Prostate gland (tissue), 2 donors: ENCODE results near the gene ACTL8. TPM values are rescaled to one million over a fixed set of nuclear protein-coding genes. Genes with fewer than 3 reads are reported as not detected.

Experiments
- DNase-seq: peaks from one replicate; pipeline ENCODE4 v3.0.0-alpha.2; 2019; ENCODE audit warnings: low spot score
- H3K27ac ChIP-seq, 2 donors: fragments of 200-600 bp; sonication (generic); 2 replicates each; pipeline ENCODE4 v1.5.1; 2017 to 2019
- H3K27me3 ChIP-seq: fragments of 200-600 bp; sonication (generic); replicated peaks from 2 replicates; pipeline ENCODE4 v1.5.1; 2019; ENCODE audit not compliant: insufficient read depth
- H3K36me3 ChIP-seq, 2 donors: fragments of 200-600 bp; sonication (generic); 1 replicate in 1 of 2; 2 replicates in 1 of 2; pipeline versions ENCODE4 v1.5.1 to v1.8.1; 2017 to 2019
- H3K4me1 ChIP-seq: fragments of 200-600 bp; sonication (generic); replicated peaks from 2 replicates; pipeline ENCODE4 v1.5.1; 2019
- H3K4me3 ChIP-seq, 2 donors: fragments of 200-600 bp; sonication (generic); 2 replicates each; pipeline ENCODE4 v1.5.1; 2017 to 2019
- H3K9me3 ChIP-seq: fragments of 200-600 bp; sonication (generic); 2 replicates; pipeline ENCODE4 v1.5.1; 2017
- POLR2A ChIP-seq: fragments of 450-650 bp; IDR thresholded peaks from one replicate; pipeline ENCODE4 v1.6.1; 2016; ENCODE audit warnings: antibody characterized with exemption, mild to moderate bottlenecking
- POLR2AphosphoS5 ChIP-seq: sonication (generic); formaldehyde crosslinking; IDR thresholded peaks from one replicate; pipeline ENCODE4 v1.6.1; 2017; ENCODE audit warnings: antibody characterized with exemption
- WGBS: methylation state at CpG from one replicate; pipeline ENCODE4 v1.1.5; 2018; 5-methylcytosine and 5-hydroxymethylcytosine counted together
- intact Hi-C: fragments of 100-400 bp; cut with DNase I; formaldehyde crosslinking; loops from one replicate; pipeline ENCODE4 v1.14.2; 2022
- total RNA-seq, 2 donors: library from RNA; depleted of rRNA; stranded (reverse); fragments of >200 nt; gene quantifications; one replicate each; pipeline ENCODE4 v1.1.0, GENCODE V29; 2016
- TF ChIP-seq, protein P1 (sequence below), 4 experiments: fragments of 200-600 bp in 2 of 4; fragments of 450-650 bp in 2 of 4; sonication (generic) in 2 of 4; IDR thresholded peaks; 1 replicate in 3 of 4; 2 replicates in 1 of 4; pipeline ENCODE4 v1.5.1; 2016 to 2019; ENCODE audit warnings: antibody characterized with exemption in 4 of 4, mild to moderate bottlenecking in 2 of 4, moderate library complexity in 2 of 4

The ACTL8 gene
- total RNA-seq, 2 donors from 2014 or later: 5.9 TPM; not detected in 1

- intact Hi-C loops: no loop called here
- WGBS: 48% methylated on average over 11 of the region's 11 CpGs
- Histone ChIP-seq H3K36me3 (no peaks in the 10 kb centered on the region), H3K27me3 (peaks cover 3% of the 10 kb centered on the region), H3K4me3 (no peak overlapping the region), H3K27ac (no peak overlapping the region), H3K4me1 (no peaks in the 10 kb centered on the region), H3K9me3 (no peaks in the 10 kb centered on the region)
- TF ChIP-seq POLR2AphosphoS5 (no peak), POLR2A (no peak)
- TF ChIP-seq, protein P1, sequence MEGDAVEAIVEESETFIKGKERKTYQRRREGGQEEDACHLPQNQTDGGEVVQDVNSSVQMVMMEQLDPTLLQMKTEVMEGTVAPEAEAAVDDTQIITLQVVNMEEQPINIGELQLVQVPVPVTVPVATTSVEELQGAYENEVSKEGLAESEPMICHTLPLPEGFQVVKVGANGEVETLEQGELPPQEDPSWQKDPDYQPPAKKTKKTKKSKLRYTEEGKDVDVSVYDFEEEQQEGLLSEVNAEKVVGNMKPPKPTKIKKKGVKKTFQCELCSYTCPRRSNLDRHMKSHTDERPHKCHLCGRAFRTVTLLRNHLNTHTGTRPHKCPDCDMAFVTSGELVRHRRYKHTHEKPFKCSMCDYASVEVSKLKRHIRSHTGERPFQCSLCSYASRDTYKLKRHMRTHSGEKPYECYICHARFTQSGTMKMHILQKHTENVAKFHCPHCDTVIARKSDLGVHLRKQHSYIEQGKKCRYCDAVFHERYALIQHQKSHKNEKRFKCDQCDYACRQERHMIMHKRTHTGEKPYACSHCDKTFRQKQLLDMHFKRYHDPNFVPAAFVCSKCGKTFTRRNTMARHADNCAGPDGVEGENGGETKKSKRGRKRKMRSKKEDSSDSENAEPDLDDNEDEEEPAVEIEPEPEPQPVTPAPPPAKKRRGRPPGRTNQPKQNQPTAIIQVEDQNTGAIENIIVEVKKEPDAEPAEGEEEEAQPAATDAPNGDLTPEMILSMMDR (IDR thresholded peaks at IDR 0.05): no peak
- DNase-seq: no peak
Measured at GRCh38 chr1:17776426-17776825, 21.3 kb downstream of the ACTL8 start.

GRCh38 chr1:17777330-17777729 lies 22.2 kb downstream of the ACTL8 start:
- TF ChIP-seq, protein P1 (IDR thresholded peaks at IDR 0.05): no peak
- TF ChIP-seq POLR2A: no peak
- TF ChIP-seq POLR2AphosphoS5: no peak
- intact Hi-C loops: no loop called here

DNA sequence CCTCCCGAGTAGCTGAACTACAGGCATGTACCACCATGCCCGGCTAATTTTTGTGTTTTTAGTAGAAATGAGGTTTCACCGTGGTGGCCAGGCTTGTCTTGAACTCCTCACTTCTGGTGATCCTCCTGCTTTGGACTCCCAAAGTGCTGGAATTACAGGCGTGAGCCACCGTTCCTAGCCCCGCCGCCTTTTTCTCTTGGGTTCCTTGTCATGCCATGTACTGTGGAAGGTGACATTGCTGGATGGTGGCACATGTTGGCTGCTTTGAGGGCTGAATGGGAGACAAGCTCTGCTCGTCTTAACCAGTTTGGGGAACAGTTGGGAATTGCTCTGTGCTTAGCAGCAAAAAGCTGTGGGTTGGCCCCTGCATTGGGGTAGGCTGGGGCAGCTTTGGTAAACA lies 22.7 kb downstream of the ACTL8 start:
- H3K4me3 ChIP-seq: no peak overlapping the region
- WGBS: 84% methylated on average over 8 of the region's 8 CpGs
- intact Hi-C loops: no loop called here
- no peaks in the 10 kb centered on the region for H3K9me3 ChIP-seq
- H3K4me1 ChIP-seq: no peaks in the 10 kb centered on the region
- H3K27me3 ChIP-seq: peaks cover 3% of the 10 kb centered on the region
- H3K27ac ChIP-seq: no peak overlapping the region
- TF ChIP-seq POLR2AphosphoS5: no peak
- DNase-seq: no peak
- no peaks in the 10 kb centered on the region for H3K36me3 ChIP-seq

More at GRCh38 chr1:17777330-17777729, 22.2 kb downstream of the ACTL8 start:
- peaks cover 3% of the 10 kb centered on the region for H3K27me3 ChIP-seq
- DNase-seq: no peak
- H3K4me3 ChIP-seq: no peak overlapping the region
- 67% methylated on average over 10 of the region's 10 CpGs for WGBS
- no peaks in the 10 kb centered on the region for H3K4me1 ChIP-seq
- no peaks in the 10 kb centered on the region for H3K9me3 ChIP-seq
- H3K36me3 ChIP-seq: no peaks in the 10 kb centered on the region
- no peak overlapping the region for H3K27ac ChIP-seq

GRCh38 chr1:17780916-17781315 lies 25.8 kb downstream of the ACTL8 start:
- Histone ChIP-seq H3K4me3 (no peak overlapping the region), H3K9me3 (no peaks in the 10 kb centered on the region), H3K27ac (no peak overlapping the region), H3K27me3 (no peaks in the 10 kb centered on the region), H3K4me1 (no peaks in the 10 kb centered on the region), H3K36me3 (no peaks in the 10 kb centered on the region)
- 65% methylated on average over 4 of the region's 4 CpGs for WGBS
- DNase-seq: no peak
- intact Hi-C loops: no loop called here
- TF ChIP-seq POLR2AphosphoS5: no peak
- TF ChIP-seq POLR2A: no peak
- TF ChIP-seq, protein P1 (IDR thresholded peaks at IDR 0.05): no peak

GRCh38 chr1:17789926-17790325 lies 34.8 kb downstream of the ACTL8 start:
- H3K27ac ChIP-seq: no peak overlapping the region
- intact Hi-C loops: no loop called here
- H3K27me3 ChIP-seq: peaks cover 3% of the 10 kb centered on the region
- no peak overlapping the region for H3K4me3 ChIP-seq
- H3K9me3 ChIP-seq: no peaks in the 10 kb centered on the region
- no peaks in the 10 kb centered on the region for H3K4me1 ChIP-seq
- 86% methylated on average over 5 of the region's 5 CpGs for WGBS
- no peaks in the 10 kb centered on the region for H3K36me3 ChIP-seq
- TF ChIP-seq, protein P1 (IDR thresholded peaks at IDR 0.05): no peak
- no peak for DNase-seq
